ENCODE data around the gene TMEM9B.

GRCh38 chr11:8937159-8937558 is 27.1 kb downstream of the TMEM9B start:
- TF ChIP-seq CTCF (IDR thresholded peaks at IDR 0.05; ENCODE audit: low read depth, low read length), result no peak
- TF ChIP-seq POLR2A (IDR thresholded peaks at IDR 0.05; ENCODE audit: extremely low read depth, insufficient read length), result no peak
- TF ChIP-seq MYC (IDR thresholded peaks at IDR 0.05; ENCODE audit: low read depth, low read length), result no peak
